ENCODE measurements around the gene DCAF8.

GRCh38 chr1:160167056-160167455, 95.3 kb downstream of the DCAF8 start:
- TF ChIP-seq EZH2 (IDR thresholded peaks at IDR 0.05; ENCODE audit: borderline replicate concordance, insufficient read depth, low read depth, low read length, poor library complexity, severe bottlenecking) (no peak), CTCF (IDR thresholded peaks at IDR 0.05) (no peak)
